ENCODE data around the gene PRM2. TPM values are rescaled to one million over a fixed set of nuclear protein-coding genes. Genes with fewer than 3 reads are reported as not detected.
"Not testable (repeated sequence)": the region's sequence is repeated elsewhere in the genome, so short reads cannot be mapped to it uniquely, and the experiment has no call there.

The PRM2 gene
- total and polyA plus RNA-seq, 2 donors: 0.28 to 5.2 TPM

DNA sequence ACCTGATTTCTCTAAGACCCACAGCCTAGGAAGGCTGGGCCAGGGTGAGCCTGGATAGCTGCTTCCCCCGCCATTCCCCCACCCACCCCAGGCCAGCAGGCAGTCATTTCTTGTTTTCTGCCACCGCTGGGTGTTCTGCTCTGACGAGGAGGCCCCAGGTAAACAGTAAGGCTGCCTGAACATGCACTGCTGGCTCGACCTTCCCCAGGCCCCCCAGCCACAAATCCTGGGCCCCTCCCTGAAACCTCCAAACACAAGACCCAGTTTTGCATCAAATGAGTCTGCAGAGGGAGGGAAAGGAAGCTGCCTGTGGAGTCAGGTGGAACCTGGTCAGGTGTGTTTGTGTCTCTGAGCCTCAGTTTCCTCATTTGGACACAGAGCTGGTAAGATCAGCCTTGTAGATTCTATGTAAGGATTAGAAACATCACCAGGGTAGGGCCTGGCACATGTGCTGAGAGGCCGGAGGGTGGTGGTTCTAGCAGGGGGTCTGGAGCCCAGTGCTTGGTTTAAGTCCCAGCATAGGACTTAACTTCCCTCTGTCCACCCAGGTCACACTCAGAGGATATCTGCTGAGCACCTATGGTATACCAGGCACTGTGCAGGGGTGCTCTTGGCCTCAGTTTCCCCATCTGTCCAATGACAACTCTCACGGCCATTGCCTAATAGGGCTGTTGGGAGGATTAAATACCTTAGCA is 23.7 kb upstream of the PRM2 start:
- 68% methylated on average over 6 of the region's 6 CpGs for WGBS
- Histone ChIP-seq H3K4me3 (ENCODE audit: low read length in 2 of 2) (no peak overlapping the region), H3K27me3 (ENCODE audit: control insufficient read depth in 2 of 2, insufficient read depth in 1 of 2, low read length in 1 of 2) (no peaks in the 10 kb centered on the region), H3K9me3 (ENCODE audit: control insufficient read depth in 2 of 2, insufficient read depth in 1 of 2, low read length in 1 of 2) (peaks cover 0 to 4% of the 10 kb centered on the region in 2 donors), H3K36me3 (ENCODE audit: control insufficient read depth in 2 of 2, insufficient read depth in 2 of 2, low read length in 1 of 2) (no peaks in the 10 kb centered on the region), H3K27ac (ENCODE audit: low read depth in 1 of 2, low read length in 1 of 2) (peak overlapping the region; percentile 55 to 66), H3K4me1 (ENCODE audit: control insufficient read depth in 2 of 2, insufficient read depth in 2 of 2, low read length in 2 of 2) (peaks cover 49 to 80% of the 10 kb centered on the region in 2 donors)
- DNase-seq (ENCODE audit: low read depth in 6 of 9, low spot score in 9 of 9): peak in 1 of 9 donors; percentile 45

DNA sequence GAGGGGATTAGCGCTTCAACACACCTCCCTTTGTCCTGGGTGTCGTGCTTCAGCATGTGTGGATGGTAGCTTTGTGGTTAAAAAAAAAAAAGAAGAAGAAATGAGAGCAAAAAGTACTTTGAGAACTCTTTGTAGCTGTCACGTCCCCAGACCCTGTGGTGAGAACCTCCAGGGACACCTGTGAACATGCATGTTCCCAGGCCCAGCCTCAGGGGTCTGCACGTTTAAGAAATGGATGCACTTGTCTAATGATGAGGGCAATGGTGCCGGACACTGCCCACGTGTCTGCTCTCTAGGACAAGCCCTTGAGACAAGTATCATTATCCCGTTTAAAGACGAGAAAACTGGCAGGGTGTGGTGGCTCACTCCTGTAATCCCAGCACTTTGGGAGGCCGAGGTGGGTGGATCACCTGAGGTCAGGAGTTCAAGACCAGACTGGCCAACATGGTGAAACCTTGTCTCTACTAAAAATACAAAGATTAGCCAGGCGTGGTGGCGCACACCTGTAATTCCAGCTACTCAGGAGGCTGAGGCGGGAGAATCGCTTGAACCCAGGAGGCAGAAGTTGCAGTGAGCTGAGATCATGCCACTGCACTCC is 22.8 kb upstream of the PRM2 start:
- Histone ChIP-seq H3K27ac (ENCODE audit: low read depth in 1 of 2, low read length in 1 of 2) (peak overlapping the region; percentile 55 to 96), H3K4me1 (ENCODE audit: control insufficient read depth in 2 of 2, insufficient read depth in 2 of 2, low read length in 2 of 2) (peaks cover 57 to 89% of the 10 kb centered on the region in 2 donors), H3K4me3 (ENCODE audit: low read length in 2 of 2) (peak overlapping the region in 1 of 2 donors; percentile 5)
- 59% methylated on average over 13 of the region's 13 CpGs for WGBS
- H3K27me3 ChIP-seq (ENCODE audit: control insufficient read depth in 2 of 2, insufficient read depth in 1 of 2, low read length in 1 of 2); H3K36me3 ChIP-seq (ENCODE audit: control insufficient read depth in 2 of 2, insufficient read depth in 2 of 2, low read length in 1 of 2); H3K9me3 ChIP-seq (ENCODE audit: control insufficient read depth in 2 of 2, insufficient read depth in 1 of 2, low read length in 1 of 2): not testable (repeated sequence)
- DNase-seq (ENCODE audit: low read depth in 6 of 9, low spot score in 9 of 9): peak in 5 of 9 donors; percentile 55 to 88 (median 64)

DNA sequence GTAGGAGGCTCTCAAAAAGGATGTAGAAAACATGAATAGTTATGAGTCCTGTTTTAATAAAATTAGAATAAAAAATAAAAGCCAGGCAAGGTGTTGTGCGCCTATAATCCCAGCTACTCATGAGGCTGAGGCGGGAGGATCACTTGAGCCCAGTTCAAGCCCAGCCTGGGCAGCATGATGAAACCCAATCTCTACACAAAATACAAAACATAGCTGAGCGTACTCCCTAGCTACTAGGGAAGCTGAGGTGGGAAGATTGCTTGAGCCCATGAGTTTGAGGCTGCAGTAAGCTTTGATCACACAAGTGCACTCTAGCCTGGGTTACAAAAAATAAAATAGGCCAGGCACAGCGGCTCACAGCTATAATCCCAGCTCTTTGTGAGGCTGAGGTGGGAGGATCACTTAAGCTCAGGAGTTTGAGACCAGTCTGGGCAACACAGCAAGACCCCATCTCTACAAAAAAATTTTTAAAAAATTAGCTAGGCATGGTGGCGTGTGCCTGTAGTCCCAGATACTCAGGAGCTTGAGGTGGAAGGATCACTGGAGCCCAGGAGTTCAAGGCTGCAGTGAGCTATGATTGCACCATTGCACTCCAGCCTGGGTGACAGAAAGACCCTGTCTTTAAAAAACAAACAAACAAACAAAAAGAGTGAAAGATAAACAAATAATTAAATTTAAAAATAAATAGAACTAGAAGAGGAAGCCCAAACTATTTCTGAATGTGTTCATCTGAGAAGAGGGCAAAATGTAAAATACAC is 22.0 kb upstream of the PRM2 start:
- WGBS: 67% methylated on average over 5 of the region's 5 CpGs
- peak overlapping the region; percentile 89 to 96 for H3K27ac ChIP-seq (ENCODE audit: low read depth in 1 of 2, low read length in 1 of 2)
- DNase-seq (ENCODE audit: low read depth in 6 of 9, low spot score in 9 of 9): peak in 1 of 9 donors; percentile 62
- peaks cover 0 to 4% of the 10 kb centered on the region in 2 donors for H3K9me3 ChIP-seq (ENCODE audit: control insufficient read depth in 2 of 2, insufficient read depth in 1 of 2, low read length in 1 of 2)
- no peaks in the 10 kb centered on the region for H3K27me3 ChIP-seq (ENCODE audit: control insufficient read depth in 2 of 2, insufficient read depth in 1 of 2, low read length in 1 of 2)
- H3K4me3 ChIP-seq (ENCODE audit: low read length in 2 of 2): peak overlapping the region; percentile 5 to 21
- peaks cover 61 to 92% of the 10 kb centered on the region in 2 donors for H3K4me1 ChIP-seq (ENCODE audit: control insufficient read depth in 2 of 2, insufficient read depth in 2 of 2, low read length in 2 of 2)
- no peaks in the 10 kb centered on the region for H3K36me3 ChIP-seq (ENCODE audit: control insufficient read depth in 2 of 2, insufficient read depth in 2 of 2, low read length in 1 of 2)

DNA sequence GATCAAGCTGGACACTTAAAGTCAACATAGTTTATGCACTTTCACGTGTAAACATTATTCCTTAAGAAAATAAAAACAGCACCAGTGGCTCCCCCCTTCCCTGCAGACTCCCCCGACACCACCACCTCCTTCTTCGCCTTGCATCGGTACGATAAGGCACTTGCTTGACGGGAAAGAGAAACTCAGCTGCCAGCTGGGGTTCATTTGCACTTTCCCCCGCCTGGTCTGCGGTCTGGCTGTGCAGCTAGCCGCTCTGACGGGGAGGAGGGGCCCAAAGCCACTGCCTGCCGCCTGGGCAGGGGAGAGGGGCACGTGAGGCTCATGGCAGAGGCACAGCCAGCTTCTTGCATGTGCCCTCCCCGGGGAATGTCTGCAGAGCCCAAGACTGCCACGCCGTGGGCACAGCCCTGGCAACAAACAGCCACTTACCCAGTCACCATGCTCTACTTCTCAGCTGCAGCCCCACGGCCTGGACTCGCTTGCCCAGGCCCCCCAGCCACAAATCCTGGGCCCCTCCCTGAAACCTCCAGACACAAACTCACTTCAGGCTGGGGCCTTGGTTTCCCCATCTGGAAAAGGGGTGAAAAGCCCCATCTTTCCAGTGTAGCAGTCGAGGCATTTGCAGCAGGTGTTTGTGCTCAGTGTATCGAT is 21.3 kb upstream of the PRM2 start:
- 2% methylated on average over 19 of the region's 19 CpGs for WGBS
- peak; percentile 60 to 92 (median 72) for DNase-seq (ENCODE audit: low read depth in 6 of 9, low spot score in 9 of 9)

DNA sequence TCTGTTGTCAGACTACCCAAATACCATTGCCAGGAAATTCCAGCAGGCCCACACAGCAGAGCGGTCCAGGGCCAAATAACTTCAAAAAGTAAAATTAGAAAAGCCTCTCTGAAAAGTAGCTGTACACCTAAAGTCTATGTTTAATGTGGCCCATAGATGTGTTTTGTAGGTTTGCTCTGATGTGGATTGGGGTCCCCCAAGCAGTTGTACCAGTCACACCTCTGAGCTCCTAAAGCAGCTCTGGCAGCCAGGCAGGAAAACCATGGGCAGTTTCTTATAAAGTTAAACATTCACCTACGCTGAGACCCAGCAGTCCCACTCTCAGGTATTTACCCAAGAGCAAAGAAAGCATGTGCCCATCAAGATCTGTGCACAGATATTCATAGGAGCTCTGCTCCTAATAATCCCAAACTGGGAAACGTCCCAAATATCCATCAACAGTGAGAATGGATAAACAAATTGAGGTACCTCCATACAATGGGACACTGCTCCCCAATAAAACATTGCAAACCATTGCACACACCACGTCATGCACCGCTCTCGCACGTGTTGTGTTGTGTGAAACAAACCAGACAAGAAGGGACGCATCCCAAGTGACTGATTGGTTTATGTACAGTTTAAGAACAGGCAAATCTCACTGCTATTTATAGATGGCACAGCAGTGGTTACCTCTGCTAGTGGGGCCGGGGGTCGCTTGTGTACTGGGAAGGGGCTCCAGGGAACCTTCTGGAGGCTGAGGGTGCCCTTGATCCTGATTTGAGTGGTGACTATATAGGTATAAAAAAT is 20.6 kb upstream of the PRM2 start:
- peak overlapping the region; percentile 89 to 96 for H3K27ac ChIP-seq (ENCODE audit: low read depth in 1 of 2, low read length in 1 of 2)
- peaks cover 62 to 94% of the 10 kb centered on the region in 2 donors for H3K4me1 ChIP-seq (ENCODE audit: control insufficient read depth in 2 of 2, insufficient read depth in 2 of 2, low read length in 2 of 2)
- peak in 2 of 9 donors; percentile 46 to 76 for DNase-seq (ENCODE audit: low read depth in 6 of 9, low spot score in 9 of 9)
- H3K4me3 ChIP-seq (ENCODE audit: low read length in 2 of 2): peak overlapping the region in 1 of 2 donors; percentile 21
- H3K9me3 ChIP-seq (ENCODE audit: control insufficient read depth in 2 of 2, insufficient read depth in 1 of 2, low read length in 1 of 2): peaks cover 0 to 4% of the 10 kb centered on the region in 2 donors
- no peaks in the 10 kb centered on the region for H3K27me3 ChIP-seq (ENCODE audit: control insufficient read depth in 2 of 2, insufficient read depth in 1 of 2, low read length in 1 of 2)
- no peaks in the 10 kb centered on the region for H3K36me3 ChIP-seq (ENCODE audit: control insufficient read depth in 2 of 2, insufficient read depth in 2 of 2, low read length in 1 of 2)
- WGBS: 27% methylated on average over 10 of the region's 10 CpGs

More for the DNA sequence above, 21.3 kb upstream of the PRM2 start:
- peak overlapping the region; percentile 14 to 21 for H3K4me3 ChIP-seq (ENCODE audit: low read length in 2 of 2)
- H3K9me3 ChIP-seq (ENCODE audit: control insufficient read depth in 2 of 2, insufficient read depth in 1 of 2, low read length in 1 of 2): peaks cover 0 to 4% of the 10 kb centered on the region in 2 donors
- no peaks in the 10 kb centered on the region for H3K36me3 ChIP-seq (ENCODE audit: control insufficient read depth in 2 of 2, insufficient read depth in 2 of 2, low read length in 1 of 2)
- peak overlapping the region; percentile 89 to 96 for H3K27ac ChIP-seq (ENCODE audit: low read depth in 1 of 2, low read length in 1 of 2)
- peaks cover 62 to 93% of the 10 kb centered on the region in 2 donors for H3K4me1 ChIP-seq (ENCODE audit: control insufficient read depth in 2 of 2, insufficient read depth in 2 of 2, low read length in 2 of 2)
- no peaks in the 10 kb centered on the region for H3K27me3 ChIP-seq (ENCODE audit: control insufficient read depth in 2 of 2, insufficient read depth in 1 of 2, low read length in 1 of 2)

DNA sequence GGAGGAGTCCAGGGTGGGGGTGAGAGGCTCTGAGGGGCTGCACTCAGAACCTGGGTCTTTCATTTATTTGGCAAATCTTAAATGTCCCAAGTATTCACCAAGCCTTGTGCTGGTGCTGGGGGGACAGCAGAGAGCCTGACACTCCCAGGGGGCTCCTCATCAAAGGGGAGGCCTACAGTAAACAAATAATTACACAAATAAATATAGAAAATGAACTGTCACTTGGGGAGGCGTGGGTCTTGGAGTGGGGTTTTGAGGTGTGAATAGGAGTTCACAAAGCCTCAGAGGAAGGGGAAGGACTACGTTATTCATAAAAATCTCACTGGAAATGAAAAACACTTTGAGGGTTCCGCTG is 20.0 kb upstream of the PRM2 start:
- H3K4me3 ChIP-seq (ENCODE audit: low read length in 2 of 2): no peak overlapping the region
- WGBS: 90% methylated on average over 3 of the region's 3 CpGs
- peak overlapping the region; percentile 10 to 96 for H3K27ac ChIP-seq (ENCODE audit: low read depth in 1 of 2, low read length in 1 of 2)
- peaks cover 58 to 89% of the 10 kb centered on the region in 2 donors for H3K4me1 ChIP-seq (ENCODE audit: control insufficient read depth in 2 of 2, insufficient read depth in 2 of 2, low read length in 2 of 2)
- no peaks in the 10 kb centered on the region for H3K27me3 ChIP-seq (ENCODE audit: control insufficient read depth in 2 of 2, insufficient read depth in 1 of 2, low read length in 1 of 2)
- H3K9me3 ChIP-seq (ENCODE audit: control insufficient read depth in 2 of 2, insufficient read depth in 1 of 2, low read length in 1 of 2): peaks cover 0 to 4% of the 10 kb centered on the region in 2 donors
- DNase-seq (ENCODE audit: low read depth in 6 of 9, low spot score in 9 of 9): no peak
- H3K36me3 ChIP-seq (ENCODE audit: control insufficient read depth in 2 of 2, insufficient read depth in 2 of 2, low read length in 1 of 2): no peaks in the 10 kb centered on the region

DNA sequence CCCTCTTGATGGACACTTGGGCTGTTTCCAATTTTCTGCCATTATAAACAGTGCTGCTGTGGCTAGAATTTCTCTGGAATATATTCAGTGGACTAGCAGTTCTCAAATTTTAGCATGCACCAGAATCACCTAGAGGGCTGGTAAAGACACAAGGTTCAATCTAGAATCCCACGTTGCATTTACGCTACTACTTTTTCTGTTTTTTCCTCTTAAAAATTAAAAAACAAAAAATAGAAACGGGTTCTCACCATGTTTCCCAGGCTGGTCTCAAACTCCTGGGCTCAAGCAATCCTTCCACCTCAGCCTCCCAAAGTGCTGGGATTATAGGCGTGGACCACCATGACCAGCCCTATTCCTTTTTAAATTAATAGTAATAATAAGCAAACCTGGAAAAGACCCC is 19.4 kb upstream of the PRM2 start:
- peaks cover 57 to 84% of the 10 kb centered on the region in 2 donors for H3K4me1 ChIP-seq (ENCODE audit: control insufficient read depth in 2 of 2, insufficient read depth in 2 of 2, low read length in 2 of 2)
- no peak overlapping the region for H3K4me3 ChIP-seq (ENCODE audit: low read length in 2 of 2)
- H3K36me3 ChIP-seq (ENCODE audit: control insufficient read depth in 2 of 2, insufficient read depth in 2 of 2, low read length in 1 of 2): no peaks in the 10 kb centered on the region
- no peak for DNase-seq (ENCODE audit: low read depth in 6 of 9, low spot score in 9 of 9)
- over 99% methylated on average over 4 of the region's 4 CpGs for WGBS
- no peak overlapping the region for H3K27ac ChIP-seq (ENCODE audit: low read depth in 1 of 2, low read length in 1 of 2)
- no peaks in the 10 kb centered on the region for H3K27me3 ChIP-seq (ENCODE audit: control insufficient read depth in 2 of 2, insufficient read depth in 1 of 2, low read length in 1 of 2)
- H3K9me3 ChIP-seq (ENCODE audit: control insufficient read depth in 2 of 2, insufficient read depth in 1 of 2, low read length in 1 of 2): peaks cover 0 to 4% of the 10 kb centered on the region in 2 donors

DNA sequence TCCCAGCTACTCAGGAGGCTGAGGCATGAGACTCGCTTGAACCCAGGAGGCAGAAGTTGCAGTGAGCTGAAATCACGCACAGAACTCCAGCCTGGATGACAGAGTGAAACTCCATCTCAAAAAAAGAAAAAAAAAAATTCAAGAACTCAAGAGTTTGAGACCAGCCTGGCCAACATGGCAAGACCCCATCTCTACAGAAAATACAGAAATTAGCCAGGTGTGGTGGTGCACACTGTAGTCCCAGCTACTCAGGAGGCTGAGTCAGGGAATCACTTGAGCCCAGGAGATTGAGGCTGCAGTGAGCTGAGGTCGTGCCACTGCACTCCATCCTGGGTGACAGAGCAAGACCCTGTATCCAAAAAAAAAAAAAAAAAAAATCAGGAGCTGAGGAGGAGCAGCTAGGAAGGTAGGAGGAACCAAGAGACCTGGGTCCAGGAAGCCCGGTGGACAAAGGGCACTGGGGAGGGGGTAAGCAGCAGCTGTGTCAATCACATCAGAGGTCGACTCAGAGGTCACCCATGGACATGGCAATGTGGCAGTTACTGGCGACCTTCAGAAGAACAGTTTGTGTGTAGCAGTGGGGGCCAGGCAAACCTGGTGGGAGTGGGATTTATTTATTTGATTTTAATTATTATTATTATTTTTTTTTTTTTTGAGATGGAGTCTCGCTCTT is 15.9 kb upstream of the PRM2 start:
- H3K9me3 ChIP-seq (ENCODE audit: control insufficient read depth in 2 of 2, insufficient read depth in 1 of 2, low read length in 1 of 2): no peaks in the 10 kb centered on the region
- H3K27me3 ChIP-seq (ENCODE audit: control insufficient read depth in 2 of 2, insufficient read depth in 1 of 2, low read length in 1 of 2): no peaks in the 10 kb centered on the region
- peaks cover 35 to 49% of the 10 kb centered on the region in 2 donors for H3K4me1 ChIP-seq (ENCODE audit: control insufficient read depth in 2 of 2, insufficient read depth in 2 of 2, low read length in 2 of 2)
- 99% methylated on average over 7 of the region's 7 CpGs for WGBS
- no peak overlapping the region for H3K4me3 ChIP-seq (ENCODE audit: low read length in 2 of 2)
- H3K36me3 ChIP-seq (ENCODE audit: control insufficient read depth in 2 of 2, insufficient read depth in 2 of 2, low read length in 1 of 2): no peaks in the 10 kb centered on the region
- no peak overlapping the region for H3K27ac ChIP-seq (ENCODE audit: low read depth in 1 of 2, low read length in 1 of 2)
- DNase-seq (ENCODE audit: low read depth in 6 of 9, low spot score in 9 of 9): no peak

Data from thymus (tissue), 11 donors.